OCI-M1 (cell line): ENCODE measurements around the gene SNX27.
"Not testable (repeated sequence)": the region's sequence is repeated elsewhere in the genome, so short reads cannot be mapped to it uniquely, and the experiment has no call there.

Source experiments
- DNase-seq: peaks from one replicate; lab custom pipeline; 2025; lab: John Stamatoyannopoulos, UW

SNX27 gene

GRCh38 chr1:151604291-151604690 lies 7.6 kb upstream of the SNX27 start:
- DNase-seq: no peak

- DNase-seq: no peak
Observed at GRCh38 chr1:151606384-151606783, 5.5 kb upstream of the SNX27 start.

- DNase-seq: no peak
Observed at GRCh38 chr1:151606857-151607256, 5.0 kb upstream of the SNX27 start.

- DNase-seq: no peak
Observed at GRCh38 chr1:151610142-151610541, 1.7 kb upstream of the SNX27 start.

DNA sequence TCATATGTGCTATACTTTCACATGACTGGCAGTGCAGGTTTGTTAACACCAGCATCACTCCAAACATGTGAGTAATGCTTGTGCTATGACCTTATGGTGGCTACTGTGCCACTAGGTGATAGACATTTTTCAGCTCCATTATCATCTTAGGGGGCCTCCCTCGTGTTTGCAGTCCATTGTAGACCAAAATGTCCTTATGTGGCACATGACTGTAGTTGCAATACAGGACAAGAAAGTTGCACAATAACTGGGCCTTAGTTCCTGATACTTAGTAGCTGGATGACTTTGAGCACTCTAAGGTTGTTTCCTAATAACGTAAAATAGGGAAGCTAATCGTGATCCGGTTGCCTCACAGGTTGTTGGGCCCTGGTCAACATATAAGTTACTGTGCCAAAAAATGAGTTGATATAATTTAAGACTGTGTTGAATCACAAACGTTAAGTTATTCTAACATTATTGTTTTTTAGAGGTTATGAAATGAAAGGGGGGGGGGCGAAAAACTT lies 511 bp upstream of the SNX27 start:
- DNase-seq: peak; percentile 87

DNA sequence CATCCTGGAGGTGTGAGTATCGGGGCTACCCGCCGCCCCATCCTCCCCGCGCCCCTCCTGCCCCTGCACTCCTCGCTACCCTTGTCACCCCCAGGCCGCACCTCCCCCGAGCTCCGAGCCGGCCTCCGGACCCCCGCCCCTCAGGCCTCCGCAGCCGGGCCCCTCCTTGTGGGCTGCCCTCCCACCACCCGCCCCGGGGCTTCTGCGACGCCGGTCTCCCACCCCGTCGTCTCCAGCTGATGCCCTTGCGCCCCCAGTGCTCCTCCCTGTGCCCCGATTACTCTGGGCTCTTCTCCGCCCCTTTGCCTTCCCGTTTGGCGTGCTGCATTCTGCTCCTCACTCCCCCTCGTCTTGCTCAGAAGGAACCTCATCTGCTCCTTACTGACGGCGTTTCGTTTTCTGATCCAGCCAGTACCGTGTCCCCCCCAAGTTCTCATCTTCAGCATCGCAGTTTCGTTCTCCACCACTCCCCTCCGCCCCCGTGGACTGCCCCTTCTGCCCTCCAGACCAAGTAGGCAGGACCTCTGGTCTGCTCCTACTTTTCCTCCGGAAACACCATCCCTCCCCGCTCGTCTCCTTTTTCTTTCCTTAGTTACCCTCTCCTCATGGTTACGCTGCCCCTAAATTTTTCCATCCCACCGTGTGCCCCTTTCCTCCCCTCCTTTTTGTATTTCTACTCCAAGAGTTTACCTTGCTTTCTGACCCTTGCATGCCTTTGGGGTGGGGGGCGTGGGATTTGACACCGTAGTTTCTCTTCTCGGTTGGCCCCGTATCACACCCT lies 841 bp downstream of the SNX27 start:
- DNase-seq: peak; percentile 51

- DNase-seq: no peak
Observed at GRCh38 chr1:151613282-151613780, 1.5 kb downstream of the SNX27 start.

GRCh38 chr1:151615711-151616504 lies 4.1 kb downstream of the SNX27 start:
- DNase-seq: no peak

DNA sequence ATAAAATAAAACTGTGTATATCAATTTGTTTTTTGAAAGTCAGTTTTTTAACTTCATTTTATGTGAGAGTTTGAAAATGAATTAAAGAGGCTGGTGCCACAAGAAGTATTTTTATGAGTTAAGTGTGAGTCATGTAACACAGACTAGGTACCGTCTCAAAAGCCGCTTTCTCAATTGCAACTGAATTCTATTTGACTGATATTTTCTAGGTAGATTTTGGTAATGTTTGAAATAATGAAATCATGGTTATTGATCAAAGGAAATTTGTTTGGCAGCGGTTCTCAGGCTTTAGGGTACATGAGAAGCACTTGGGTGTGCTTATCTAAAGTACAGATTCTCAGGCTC lies 4.6 kb downstream of the SNX27 start:
- DNase-seq: no peak

DNA sequence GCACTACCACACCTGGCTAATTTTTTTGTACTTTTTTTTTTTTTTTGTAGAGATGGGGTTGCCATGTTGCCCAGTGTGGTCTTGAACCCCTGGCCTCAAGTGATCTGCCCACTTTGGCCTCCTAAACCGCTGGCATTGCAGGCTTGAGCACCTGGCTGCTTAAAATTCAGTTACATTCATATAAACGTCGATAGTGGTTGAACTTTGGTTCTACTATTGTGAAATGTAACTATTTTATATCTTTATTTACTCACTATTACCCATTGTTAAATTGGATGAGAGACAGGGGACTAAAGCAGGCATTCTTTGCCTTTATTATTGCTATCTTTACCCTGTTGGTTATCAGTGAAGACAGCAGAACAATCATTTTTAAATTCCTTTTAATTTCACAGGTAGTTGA lies 6.2 kb downstream of the SNX27 start:
- no peak for DNase-seq

- DNase-seq: no peak
Observed at GRCh38 chr1:151618470-151618869, 6.6 kb downstream of the SNX27 start.

- DNase-seq: not testable (repeated sequence)
Observed at GRCh38 chr1:151618996-151619395, 7.1 kb downstream of the SNX27 start.

DNA sequence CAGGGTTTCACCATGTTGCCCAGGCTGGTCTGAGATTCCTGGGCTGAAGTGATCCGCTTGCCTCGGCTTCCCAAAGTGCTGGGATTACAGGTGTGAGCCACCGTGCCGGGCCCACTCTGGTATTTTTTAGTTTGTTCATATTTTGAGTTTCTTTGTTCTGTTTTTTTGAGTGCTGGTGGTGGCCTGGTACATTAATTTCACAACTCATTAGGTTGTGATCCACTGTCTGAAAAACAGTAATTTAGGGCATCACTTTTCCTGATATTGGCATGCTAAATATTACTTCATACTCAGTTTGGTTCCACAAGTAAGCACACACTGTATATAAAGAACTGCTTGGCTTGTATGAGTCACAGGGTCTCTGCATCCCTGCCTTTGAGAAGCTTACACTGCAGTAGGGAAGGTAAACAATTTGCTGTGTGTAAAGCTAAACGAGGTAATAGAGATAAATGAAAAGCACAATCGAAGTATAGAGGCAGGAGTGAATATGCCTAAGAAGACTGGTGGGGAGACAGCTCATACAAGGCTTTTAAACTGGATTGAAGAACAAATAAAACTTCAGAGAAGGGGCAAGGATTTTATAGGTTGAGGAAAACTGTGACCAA lies 7.7 kb downstream of the SNX27 start:
- DNase-seq: no peak

DNA sequence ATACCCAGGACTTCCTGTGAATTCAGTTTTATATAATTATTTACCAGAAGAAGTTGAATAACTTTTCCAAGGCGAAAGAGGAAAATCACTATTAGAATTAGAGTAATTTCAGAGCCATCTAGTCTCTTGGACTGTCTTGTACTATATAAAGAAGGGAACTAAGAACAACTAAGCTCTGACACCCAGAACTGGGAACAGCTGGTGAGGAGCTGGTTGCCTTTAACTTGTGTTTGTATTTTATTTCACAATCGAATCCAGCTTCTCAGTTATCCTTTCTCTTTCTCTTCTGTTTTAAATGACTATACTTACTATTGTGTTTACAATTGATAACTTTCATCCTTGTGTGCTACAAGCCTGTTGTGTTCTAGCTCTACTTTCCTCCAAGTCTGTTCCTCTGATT lies 8.4 kb downstream of the SNX27 start:
- peak; percentile 38 for DNase-seq

DNA sequence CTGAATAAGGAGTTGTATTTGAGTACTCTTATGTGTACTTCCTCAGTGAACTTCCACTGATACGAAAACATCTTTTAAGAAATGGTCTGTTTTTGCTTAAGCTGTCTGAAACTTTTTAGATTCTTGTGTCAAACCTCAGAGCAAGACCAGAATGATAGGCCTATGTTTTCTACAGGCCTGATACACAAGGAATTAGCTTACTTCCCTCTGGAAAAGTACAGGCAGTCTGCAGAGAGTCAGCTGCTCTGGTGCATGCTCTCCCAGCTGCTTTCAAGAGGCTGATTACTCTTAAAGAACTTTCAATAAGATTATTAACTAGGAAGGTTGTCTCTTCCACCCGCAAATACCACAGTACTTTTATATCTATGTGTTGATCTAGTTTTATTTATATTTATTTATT lies 9.5 kb downstream of the SNX27 start:
- no peak for DNase-seq

DNA sequence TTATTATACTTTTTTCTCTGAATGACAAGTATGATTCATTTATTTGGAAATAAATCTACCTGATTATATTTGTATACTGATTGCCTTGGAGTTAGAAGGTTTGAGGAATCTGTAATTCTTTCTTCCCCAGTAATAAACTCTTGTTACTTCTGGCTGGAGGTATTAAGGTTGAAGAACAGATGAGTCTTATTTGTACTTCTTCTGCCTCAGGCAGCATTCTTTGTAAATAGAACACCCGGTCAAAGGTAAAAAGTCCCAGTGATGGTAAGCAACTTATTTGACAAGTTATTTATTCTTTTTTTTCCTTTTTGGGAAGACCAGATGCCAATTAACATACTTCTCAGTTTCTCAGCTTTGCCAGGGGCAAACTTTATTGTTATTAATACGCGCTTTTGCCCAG lies 12.9 kb downstream of the SNX27 start:
- DNase-seq: no peak

- DNase-seq: no peak
Observed at GRCh38 chr1:151626740-151627334, 15.0 kb downstream of the SNX27 start.

GRCh38 chr1:151629278-151629677 lies 17.4 kb downstream of the SNX27 start:
- no peak for DNase-seq

DNA sequence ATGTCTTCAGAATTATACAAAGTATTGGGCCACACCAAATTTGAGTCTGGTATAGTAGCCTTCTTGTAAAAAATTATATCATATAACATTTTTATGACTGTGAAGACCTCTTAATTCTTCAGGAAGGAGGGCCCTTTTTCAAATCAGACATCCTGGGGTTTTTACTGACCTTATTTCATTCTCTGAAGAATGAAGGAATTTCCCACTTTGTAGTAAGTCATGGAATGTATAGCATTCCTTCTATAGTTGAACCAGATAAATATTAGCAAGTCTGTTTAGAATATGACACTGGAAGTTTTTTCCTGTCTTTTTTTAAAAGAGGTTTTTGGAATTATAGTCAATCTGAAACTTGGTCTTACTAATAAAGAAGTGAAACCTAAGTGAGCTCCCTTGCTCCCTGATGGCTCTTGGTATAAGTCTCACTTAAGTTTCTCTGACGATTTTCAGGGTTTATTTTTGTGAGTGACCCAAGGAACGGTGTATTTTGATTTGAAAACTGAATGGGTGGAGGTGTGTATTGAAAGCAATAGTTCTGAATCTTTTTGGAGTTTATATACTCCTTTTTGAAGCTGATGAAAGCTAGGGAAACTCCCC lies 23.7 kb downstream of the SNX27 start:
- no peak for DNase-seq

DNA sequence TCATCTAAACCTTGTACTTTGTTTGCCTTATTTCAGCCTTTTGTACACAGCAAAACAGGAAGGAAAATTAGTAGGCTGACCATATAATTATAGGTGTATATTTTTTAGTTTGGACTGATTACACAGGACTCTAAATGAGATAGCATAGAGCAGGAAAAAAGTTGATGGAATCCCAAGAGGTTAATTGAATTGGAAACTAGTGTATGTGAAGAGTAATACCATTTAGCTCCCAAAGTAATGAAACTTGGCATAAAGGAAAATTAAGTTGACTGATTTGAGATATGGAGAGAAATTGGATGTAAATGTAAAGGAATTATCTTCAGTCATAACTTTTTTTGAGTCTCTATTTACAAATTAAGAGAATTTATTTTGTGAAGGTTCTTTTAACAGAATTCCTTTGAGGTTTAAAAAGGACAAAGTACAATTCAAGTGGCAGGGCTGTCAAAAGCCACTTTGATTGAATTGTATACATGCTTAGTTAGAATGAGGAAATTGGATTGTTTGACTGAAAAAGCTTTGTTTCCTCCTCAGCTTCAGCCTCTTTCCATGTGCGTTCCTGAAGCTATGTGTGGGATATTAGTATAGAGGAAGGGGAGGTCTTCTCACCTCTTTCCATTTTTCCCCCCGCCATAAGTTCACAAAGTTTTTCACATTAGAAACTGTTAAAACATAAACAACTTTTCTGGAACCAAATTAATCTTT lies 26.4 kb downstream of the SNX27 start:
- no peak for DNase-seq

DNA sequence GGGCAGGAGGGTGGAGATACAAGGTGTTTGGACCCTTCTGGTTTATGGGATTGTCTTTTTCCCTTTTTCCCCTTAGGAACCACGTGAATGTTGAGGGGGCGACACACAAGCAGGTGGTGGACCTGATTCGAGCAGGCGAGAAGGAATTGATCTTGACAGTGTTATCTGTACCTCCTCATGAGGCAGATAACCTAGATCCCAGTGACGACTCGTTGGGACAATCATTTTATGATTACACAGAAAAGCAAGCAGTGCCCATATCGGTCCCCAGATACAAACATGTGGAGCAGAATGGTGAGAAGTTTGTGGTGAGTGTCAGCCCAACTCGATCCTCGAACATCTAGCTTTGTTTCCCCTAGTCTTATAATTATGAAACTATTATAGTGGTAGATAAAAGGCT lies 27.0 kb downstream of the SNX27 start:
- peak; percentile 34 for DNase-seq
